Lower leg skin (tissue), 3 donors: ENCODE results near the gene NOX3.

Experiments
- CTCF ChIP-seq, 3 donors: fragments of 450-650 bp; IDR thresholded peaks; one replicate each; pipeline ENCODE4 v1.5.1; 2016; ENCODE audit warnings: antibody characterized with exemption in 3 of 3, mild to moderate bottlenecking in 3 of 3, moderate library complexity in 2 of 3
- POLR2A ChIP-seq, 2 donors: fragments of 450-650 bp; IDR thresholded peaks; one replicate each; pipeline ENCODE4 v1.6.1; 2016 to 2017; ENCODE audit warnings: antibody characterized with exemption in 2 of 2, mild to moderate bottlenecking in 1 of 2, moderate library complexity in 1 of 2

- no peak for TF ChIP-seq POLR2A (IDR thresholded peaks at IDR 0.05)
- no peak for TF ChIP-seq CTCF (IDR thresholded peaks at IDR 0.05)
These were observed 5.4 kb downstream of the NOX3 start for GRCh38 chr6:155450240-155450581.
